HG02870 (cell line): ENCODE results near the gene ADAR.
A peak's percentile ranks its signal among the peaks of the same experiment; 100 is the strongest.

Experiments
- ATAC-seq: cut with Tn5 transposase; IDR thresholded peaks from one replicate; pipeline ENCODE4 v1.9.1; 2021; ENCODE audit warnings: mild to moderate bottlenecking, moderate library complexity; ENCODE audit not compliant: unreplicated experiment

The ADAR gene

DNA sequence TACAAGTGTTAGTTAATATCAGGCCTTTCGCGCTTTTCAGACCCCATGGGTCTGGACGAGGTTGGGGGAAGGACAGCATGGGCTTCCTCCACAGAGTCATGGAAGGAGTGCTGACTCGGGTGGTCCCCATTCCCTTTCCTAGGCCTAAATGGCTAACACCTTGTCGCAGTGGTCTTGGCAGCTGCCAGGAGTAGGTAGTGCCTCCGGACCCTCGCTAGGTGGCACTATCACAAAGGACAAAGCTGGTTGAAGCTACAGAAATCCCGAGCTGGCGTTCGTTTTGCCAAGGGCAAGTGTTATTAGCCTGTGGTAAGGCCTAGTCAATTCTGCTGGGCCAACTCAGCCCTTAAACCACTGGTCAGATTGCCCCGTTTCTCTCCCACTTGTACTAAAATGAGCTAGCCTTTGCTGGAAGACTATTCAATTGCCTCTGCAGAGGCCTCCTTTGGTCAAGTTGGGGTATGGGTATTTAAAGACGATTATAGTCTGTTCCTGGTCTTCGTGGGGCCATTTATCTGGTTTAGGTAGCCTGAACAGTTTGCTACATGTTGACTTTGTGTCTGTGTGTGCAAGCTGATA is 48.4 kb downstream of the ADAR start:
- peak; percentile 35 for ATAC-seq

GRCh38 chr1:154558720-154559465 is 49.1 kb downstream of the ADAR start:
- ATAC-seq = peak; percentile 86

- peak; percentile 8 for ATAC-seq
Measured at GRCh38 chr1:154557939-154558719, 49.9 kb downstream of the ADAR start, which contains the start of gene UBE2Q1. Gene UBE2Q1, minus strand, starts transcription at chr1:154558662. Its CDS starts 109 bp downstream, at chr1:154558553.

GRCh38 chr1:154557248-154557938 is 50.6 kb downstream of the ADAR start:
- no peak for ATAC-seq

DNA sequence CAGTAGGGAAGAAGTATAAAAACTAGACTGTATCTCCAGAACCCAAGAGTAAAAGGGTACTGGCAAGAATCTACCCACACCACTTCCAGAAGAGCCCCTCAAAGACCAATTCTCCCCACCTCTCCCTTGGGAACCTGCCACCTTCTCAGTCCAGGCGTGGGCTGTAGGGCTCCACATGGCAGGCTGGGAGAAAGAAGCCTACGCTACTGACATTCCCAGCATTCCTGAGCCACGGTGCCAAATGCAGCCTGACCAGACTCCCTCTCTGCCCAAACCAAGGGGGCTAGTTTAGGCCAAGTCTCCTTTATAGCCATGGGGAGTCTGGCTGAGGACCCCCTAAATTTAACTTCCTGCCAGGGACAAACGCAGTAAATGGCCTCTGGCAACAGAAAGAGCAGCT is 51.6 kb downstream of the ADAR start:
- no peak for ATAC-seq

DNA sequence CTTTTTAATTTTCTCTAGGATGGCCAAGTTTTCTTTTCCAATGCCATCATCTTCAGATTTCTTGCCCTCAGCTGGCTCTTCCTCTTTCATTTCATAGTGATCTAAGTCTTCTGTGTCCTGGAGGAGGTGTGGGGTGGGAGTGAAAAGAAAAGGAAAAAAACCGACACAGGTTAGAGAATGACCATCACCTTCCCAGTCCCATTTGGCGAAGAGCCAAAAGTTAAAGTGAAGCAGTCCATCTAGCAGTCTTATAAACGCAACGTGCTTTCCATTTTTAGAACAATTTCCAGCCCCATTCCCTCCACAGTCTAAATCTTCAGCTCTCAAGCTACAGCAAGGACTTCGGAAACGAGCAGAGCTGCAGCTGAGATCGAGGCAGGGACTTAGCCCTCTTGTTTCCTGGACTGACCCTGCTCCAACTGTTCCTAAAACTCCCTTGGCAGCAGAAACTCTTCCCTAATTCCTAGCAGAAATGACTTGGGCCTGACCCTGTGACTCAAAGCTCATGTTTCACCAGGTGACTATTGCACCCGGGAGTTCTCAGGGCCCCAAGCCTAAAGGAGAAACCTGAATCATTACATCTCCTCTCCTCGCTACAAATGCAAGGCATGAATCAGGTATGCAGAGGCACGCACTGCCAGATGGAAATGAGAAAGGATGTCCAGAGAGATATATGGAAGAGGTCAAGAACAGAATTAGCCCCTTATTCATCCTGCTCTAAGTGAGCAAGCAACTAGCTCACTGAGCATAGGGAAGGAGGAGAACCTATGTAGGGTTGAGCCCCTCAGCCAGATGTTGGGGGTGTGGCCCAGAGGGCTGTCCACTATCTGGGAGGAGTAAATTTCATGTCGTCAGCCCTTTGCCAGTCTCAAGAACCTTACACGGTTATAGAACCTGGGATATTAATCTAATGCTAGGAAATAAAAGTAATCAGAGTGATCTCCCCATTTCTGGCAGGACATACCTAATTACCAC is 54.6 kb downstream of the ADAR start:
- ATAC-seq = no peak

GRCh38 chr1:154552036-154552435 is 56.0 kb downstream of the ADAR start:
- ATAC-seq = no peak

GRCh38 chr1:154551474-154551873 is 56.5 kb downstream of the ADAR start:
- no peak for ATAC-seq

DNA sequence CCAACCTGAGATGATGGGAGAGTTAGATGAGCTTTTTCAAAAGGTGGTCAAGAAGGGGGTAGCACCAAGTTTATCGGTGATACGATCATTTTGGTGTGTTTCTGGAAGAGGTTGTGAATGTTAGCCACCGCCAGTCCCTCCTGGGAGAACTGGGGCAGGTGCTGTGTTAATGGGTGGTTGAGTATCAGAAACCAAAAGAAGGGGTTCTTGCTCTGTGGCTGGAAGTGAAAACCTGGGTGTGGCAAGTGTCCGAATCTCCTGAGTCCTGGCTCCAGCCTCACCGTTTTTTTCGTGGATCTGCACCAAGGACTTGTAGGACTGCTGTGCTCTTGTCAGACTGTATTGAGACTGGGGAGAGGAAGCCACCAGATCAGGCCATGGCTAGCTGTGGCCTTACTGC is 57.3 kb downstream of the ADAR start:
- no peak for ATAC-seq

DNA sequence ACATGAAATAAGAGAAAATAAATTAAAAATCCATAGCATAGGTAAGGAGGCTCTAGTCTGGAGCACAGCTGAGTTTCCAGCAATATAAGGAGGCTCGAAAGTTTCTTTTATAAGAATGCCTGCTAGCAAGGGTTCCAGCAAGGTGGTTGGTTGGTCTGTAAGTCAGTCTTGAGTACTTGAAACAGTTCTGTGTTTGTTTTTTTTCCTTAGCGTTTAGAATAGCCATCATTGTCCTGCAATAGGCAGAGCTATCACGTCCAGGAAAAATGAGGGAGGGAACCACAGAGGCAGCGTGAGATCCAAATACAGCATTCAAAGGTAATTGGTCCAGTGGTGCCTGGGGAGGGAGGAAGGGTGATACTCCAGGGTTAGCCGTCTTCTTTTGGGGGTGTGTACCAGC is 57.9 kb downstream of the ADAR start:
- ATAC-seq = no peak

DNA sequence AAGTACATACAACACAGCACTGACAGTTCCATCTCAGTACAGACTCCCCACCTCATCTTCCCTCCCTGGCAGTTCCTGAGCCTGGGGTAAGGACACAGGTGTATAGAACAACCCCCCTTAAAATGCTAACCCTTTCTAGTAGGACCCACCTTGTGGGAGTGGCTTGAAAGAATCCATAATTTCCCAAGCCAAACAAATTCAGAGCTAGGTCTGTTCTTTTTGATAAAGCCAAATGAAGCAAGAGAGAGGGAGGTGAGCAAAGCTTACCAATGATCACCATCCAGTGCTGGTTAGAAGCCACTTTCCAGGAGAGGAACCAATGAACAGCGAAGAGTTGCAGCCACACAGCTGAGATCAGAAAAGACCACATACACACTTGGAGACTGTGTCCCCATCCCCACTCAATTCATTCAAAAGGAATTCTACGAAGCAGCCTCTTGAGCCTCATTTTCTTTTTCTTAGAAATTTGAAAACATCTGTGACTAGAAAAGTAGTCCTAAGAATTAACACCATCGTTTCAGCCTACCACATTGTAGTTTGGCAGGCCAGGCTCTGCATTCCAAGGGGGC is 58.7 kb downstream of the ADAR start:
- ATAC-seq = no peak

DNA sequence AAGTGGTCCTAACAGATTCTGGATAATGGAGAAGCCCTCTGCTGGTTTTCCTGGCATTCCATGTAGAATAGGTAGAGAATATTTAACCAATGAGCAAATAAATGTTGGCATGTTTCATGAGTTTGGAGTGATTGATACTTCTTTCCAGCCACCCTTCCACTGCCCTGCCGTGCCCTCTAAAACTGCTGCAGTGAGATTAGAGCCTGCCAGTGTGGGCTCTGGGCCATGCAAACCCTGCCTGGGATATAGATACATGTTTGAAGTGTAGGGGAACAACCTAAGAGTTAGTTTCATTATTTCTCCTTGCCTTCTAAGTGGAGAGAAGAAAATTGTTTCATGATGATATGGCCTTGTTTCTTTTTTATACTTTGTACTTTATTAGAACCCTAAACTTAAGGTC is 60.0 kb downstream of the ADAR start:
- no peak for ATAC-seq

DNA sequence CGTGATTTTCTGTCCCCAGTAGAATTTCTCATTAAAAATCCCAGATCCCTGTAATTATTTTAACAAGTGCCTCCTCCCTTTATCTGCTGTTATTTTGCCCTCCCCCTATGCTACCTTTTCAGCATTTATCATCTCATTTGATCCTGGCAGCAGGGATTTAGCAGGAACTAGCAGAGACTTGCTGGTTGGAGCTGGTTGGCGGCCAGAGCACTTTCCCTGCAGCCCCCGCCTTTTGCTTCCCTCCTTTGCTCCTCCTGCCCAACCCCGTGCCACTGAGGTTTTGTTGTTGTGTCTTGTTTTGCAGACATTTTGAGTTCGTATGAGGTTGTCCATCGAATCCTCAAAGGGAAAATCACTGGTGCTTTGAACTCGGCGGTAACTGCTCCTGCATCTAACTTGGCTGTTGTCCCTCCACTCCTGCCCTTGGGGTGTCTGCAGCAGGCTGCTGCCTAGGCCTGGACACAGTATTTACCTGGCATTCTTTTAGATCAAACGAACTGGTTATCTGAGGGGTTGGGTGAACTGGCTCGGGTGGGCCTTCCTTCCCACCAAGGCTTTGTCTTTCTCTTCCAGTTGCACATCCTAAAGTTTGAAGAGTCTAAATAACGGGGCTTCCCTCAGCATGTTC is 60.8 kb downstream of the ADAR start:
- ATAC-seq = no peak

DNA sequence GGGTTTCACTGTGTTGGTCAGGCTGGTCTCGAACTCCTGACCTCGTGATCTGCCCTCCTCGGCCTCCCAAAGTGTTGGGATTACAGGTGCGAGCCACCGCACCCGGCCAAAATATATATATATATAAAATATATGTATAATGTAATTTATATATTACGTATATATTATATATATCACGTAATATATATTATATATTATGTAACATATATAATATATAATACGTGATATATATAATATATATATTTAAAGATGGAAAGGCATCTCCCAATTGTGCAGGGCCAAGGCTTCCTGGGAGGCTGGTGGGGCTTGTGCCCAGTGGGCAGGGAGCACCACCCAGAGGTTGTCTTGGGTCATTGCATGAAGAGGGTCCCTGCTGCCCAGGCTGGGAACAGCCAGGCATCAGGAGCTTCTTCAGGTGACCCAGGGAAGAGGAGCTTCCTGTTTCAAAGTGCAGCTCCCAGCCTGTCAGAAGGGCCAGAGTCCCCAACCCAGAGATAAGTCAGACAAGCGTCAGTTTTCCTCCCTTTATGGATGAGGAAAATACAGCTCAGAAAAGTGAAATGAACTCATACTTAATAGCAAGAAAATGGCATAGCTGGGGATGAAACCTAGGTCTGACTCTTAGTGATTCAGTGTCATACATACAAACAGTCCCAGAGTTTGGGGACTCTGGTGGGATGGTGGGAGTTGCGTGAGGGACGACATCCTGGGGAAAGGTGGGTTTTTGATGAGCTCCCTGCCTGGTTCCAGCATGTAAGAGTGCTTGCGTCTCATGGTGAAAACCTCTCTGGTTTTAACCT is 61.5 kb downstream of the ADAR start:
- no peak for ATAC-seq

DNA sequence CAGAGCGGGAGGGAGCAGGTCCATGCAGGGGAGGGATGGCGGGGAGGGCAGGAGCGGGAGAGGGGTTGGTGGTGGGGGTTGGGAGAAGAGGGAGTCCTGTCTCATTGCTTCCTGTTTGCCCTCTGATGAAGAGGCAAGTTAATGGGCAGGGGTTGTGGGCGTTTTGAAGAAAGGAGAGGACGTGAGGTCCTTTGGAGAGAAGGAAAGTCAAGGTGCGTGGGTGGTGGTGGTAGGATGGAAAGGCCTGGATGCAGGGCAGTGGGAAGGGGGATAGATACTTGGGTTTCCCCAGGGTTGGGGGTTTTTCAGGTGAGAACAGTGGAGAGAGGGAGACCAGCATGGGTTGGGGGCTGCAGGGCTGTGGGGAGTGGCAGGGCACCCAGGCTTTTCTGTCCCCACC is 66.8 kb downstream of the ADAR start:
- no peak for ATAC-seq

DNA sequence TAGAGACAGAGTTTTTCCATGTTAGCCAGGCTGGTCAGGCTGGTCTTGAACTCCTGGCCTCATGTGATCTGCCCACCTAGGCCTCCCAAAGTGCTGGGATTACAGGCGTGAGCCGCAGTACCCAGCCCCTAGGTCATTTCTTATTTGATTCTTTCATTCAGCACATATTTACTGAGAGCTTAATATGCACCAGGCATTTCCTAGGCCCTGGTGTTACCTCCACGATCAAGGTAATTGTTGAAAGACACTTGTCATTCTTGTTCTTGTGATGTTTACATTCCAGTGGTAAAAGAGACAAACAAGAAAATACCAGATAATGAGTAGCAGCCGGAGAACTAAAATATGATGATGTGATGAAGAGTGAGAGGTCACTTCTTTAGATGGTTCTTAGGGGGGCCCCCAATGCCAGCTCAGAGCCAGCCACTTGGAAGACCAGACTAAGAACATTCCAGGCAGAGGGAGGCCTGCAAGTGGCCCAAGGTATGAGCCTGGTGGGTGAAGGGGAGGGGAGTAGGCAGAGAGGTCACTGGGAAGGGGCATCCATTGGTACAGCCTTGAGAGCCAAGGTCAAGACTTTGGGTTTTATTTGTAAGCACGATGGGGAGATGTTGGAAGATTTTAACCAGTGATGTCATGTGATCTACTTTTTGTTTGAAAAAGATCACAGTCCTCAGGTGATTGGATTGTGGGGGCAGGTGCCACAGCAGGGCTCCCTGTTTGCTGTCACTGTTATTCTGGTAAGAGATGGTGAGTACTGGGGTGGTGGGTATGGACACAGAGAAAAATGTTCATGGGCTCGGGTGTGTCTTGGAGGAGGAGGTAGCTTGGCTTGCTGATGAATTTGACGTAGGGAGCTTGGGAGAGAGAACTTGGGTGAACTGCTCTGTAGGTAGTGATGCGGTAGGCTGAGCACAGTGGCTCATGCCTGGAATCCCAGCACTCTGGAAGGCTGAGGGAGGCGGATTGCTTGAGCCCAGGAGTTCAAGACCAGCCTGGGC is 68.2 kb downstream of the ADAR start:
- no peak for ATAC-seq

- ATAC-seq = no peak
Measured at GRCh38 chr1:154536570-154536969, 71.4 kb downstream of the ADAR start.
